ENCODE data around the gene FYB1.

- TF ChIP-seq CTCF (IDR thresholded peaks at IDR 0.05), result no peak
- TF ChIP-seq POLR2A (IDR thresholded peaks at IDR 0.05), result no peak
- no peak for TF ChIP-seq EP300 (IDR thresholded peaks at IDR 0.05)
These were observed 15.4 kb downstream of the FYB1 start for GRCh38 chr5:39203951-39204350.

All from suprapubic skin (tissue), 3 donors.